ENCODE data around the gene LTF.

DNA sequence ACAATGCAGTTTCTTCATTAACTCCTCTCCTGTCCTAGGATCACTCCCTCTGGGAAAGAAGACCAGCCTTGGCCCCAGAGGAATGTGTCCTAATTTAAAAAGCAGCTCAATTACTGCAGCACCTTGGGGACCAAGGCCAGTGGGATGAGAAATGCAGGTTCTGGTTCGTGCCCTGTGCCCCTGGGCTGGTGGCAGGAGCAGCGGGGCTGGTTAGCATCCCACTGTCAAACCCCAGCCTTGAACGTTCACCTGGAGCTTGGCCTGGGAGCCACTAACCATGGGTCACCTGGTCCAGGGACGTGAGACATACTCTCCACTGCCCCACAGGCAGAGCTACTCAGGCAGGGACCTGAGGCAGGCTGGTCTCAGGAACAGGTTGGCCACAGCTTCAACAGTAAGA, 24.7 kb upstream of the LTF start:
- TF ChIP-seq CTCF (IDR thresholded peaks at IDR 0.05 in 2 of 3, conservative IDR thresholded peaks at IDR 0.05 in 1 of 3; ENCODE audit: control insufficient read depth in 2 of 3, extremely low read depth in 1 of 3, insufficient read depth in 1 of 3, low read depth in 3 of 3, low read length in 3 of 3) (no peak), SRF (IDR thresholded peaks at IDR 0.05; ENCODE audit: low read depth in 2 of 2, low read length in 2 of 2) (no peak), POLR2A (IDR thresholded peaks at IDR 0.05; ENCODE audit: low read depth, low read length) (no peak), ZNF592 (IDR thresholded peaks at IDR 0.05) (no peak), CREB1 (IDR thresholded peaks at IDR 0.05; ENCODE audit: low read depth) (no peak)

All from GM12878 (cell line).